Ishikawa (cell line): ENCODE data around the gene RNF224.

Experiments used
- CEBPB ChIP-seq: IDR thresholded peaks from 2 replicates; pipeline ENCODE4 v1.6.1; 2012
- CREB1 ChIP-seq: IDR thresholded peaks from 2 replicates; pipeline ENCODE4 v1.6.1; 2012; ENCODE audit warnings: low read depth
- EP300 ChIP-seq: IDR thresholded peaks from 2 replicates; pipeline ENCODE4 v1.6.1; 2012; ENCODE audit warnings: borderline replicate concordance
- FOXM1 ChIP-seq: IDR thresholded peaks from 2 replicates; pipeline ENCODE4 v1.6.1; 2012; ENCODE audit warnings: low read depth, borderline replicate concordance
- MAX ChIP-seq: IDR thresholded peaks from 2 replicates; pipeline ENCODE4 v1.6.1; 2012
- NFIC ChIP-seq: IDR thresholded peaks from 2 replicates; pipeline ENCODE4 v1.6.1; 2012
- RAD21 ChIP-seq: IDR thresholded peaks from 2 replicates; pipeline ENCODE4 v1.6.1; 2012; ENCODE audit warnings: low read depth
- REST ChIP-seq: IDR thresholded peaks from 2 replicates; pipeline ENCODE4 v1.6.1; 2012; ENCODE audit warnings: low read depth, mild to moderate bottlenecking
- TAF1 ChIP-seq: IDR thresholded peaks from 2 replicates; pipeline ENCODE4 v1.6.1; 2012; ENCODE audit warnings: low read depth, mild to moderate bottlenecking
- TCF12 ChIP-seq: IDR thresholded peaks from 2 replicates; pipeline ENCODE4 v1.6.1; 2012; ENCODE audit warnings: low read depth
- TEAD4 ChIP-seq: IDR thresholded peaks from 2 replicates; pipeline ENCODE4 v1.6.1; 2012
- USF1 ChIP-seq: IDR thresholded peaks from 2 replicates; pipeline ENCODE4 v1.6.1; 2012
- YY1 ChIP-seq: IDR thresholded peaks from 2 replicates; pipeline ENCODE4 v1.6.1; 2012; ENCODE audit warnings: low read depth

DNA sequence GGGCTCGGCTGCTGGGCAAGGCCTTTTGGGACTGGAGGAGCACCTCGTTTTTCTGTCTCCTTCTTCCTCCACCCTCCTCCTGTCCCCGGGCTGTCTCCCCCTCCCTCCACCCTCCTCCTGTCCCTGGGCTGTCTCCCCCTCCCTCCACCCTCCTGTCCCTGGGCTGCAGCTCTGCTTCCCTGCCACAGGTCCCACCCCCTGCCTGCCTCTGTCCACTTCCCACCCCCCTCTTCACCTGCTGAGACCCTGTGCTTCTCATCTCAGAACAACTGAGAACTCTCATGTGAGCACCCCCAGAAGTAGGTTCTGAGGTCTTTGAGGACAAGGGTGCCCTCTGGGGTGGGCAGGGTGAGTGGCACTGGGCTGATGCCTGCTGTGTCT is 44.4 kb downstream of the RNF224 start:
- TF ChIP-seq EP300 (no peak), CEBPB (no peak), TEAD4 (no peak), FOXM1 (no peak), RAD21 (no peak), NFIC (no peak), CREB1 (no peak), YY1 (no peak), TAF1 (no peak), REST (no peak), MAX (no peak), TCF12 (no peak), USF1 (no peak)
